Skin epidermis (tissue), 12 donors: ENCODE measurements around the gene ING3.

ENCODE experiments used
- H3K27ac ChIP-seq, 21 experiments: fragments of 200-600 bp; sonication (generic) in 11 of 21; one replicate each; pipeline ENCODE4 v1.5.0; 2020; ENCODE audit warnings: mild to moderate bottlenecking in 3 of 21, inconsistent platforms in 2 of 21, moderate library complexity in 2 of 21
- H3K4me3 ChIP-seq, 7 experiments: fragments of 200-600 bp; sonication (generic) in 2 of 7; one replicate each; pipeline ENCODE4 v1.5.0; 2020; ENCODE audit warnings: inconsistent platforms in 2 of 7, mild to moderate bottlenecking in 2 of 7, moderate library complexity in 1 of 7

ING3 gene

DNA sequence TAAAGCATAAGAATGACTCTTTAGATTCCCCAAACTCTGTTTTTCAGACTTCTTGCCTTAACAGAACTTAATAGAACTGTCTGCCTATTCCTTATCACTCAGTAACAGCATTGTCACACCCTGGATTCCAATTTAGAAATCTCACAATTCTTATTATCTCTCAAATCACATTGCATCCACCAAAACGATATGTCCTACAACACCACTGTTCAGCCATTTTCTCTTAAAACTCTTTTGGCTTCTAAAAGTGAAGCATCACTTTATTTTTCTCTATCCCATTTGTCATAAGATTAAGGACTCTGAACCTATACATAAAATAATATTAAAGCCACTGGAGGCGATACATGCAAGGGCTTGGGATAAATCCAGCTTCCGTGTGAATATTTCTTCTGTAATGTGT lies 36.7 kb downstream of the ING3 start:
- H3K27ac ChIP-seq: peak overlapping the region in 1 of 21 experiments; percentile 68
- peak overlapping the region in 1 of 7 experiments; percentile 42 for H3K4me3 ChIP-seq

DNA sequence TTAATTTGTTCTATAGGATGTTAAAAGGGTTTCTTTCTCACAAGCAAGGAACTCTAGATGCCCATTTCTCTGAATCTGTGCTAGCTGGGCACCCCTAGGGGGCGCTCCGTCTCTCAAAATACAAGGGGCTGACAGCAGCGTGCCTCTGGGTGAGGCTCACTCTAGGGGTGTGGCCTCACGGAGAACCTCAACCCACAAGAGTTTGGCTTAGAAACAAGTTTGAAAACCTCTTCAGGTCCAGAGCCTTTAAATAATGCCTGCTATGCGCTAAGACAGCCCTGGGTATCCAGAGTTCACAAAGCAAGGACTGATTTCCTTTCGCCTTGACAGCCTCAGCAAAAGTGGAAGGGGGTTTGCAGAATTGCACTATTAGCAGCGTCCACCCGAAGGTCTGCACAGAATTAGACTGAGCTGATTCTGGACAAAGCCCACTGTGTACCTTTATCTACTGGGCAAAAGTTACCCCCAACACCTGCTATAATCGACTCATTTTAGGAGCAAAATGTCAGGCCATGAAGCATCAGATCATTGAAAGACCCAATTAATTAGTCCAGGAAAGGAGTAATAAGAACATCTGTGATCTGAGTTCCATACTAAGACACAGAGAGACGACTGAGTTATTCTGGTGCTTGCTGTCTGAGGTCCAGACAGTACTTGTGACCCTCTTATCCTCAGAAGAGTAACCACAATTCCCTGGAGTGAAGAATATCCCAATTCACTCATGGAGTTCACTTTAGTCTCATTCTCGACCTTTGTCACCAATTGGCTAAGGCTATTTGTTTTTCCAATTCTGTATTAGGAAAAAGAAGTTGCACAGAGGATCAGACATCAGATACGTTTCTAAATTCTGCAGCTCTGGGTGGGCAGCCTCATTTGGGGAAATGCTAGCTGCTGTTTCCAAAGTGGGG lies 37.4 kb downstream of the ING3 start:
- peak overlapping the region in 17 of 21 experiments; percentile 1 to 93 (median 67) for H3K27ac ChIP-seq
- peak overlapping the region; percentile 22 to 42 (median 28) for H3K4me3 ChIP-seq

DNA sequence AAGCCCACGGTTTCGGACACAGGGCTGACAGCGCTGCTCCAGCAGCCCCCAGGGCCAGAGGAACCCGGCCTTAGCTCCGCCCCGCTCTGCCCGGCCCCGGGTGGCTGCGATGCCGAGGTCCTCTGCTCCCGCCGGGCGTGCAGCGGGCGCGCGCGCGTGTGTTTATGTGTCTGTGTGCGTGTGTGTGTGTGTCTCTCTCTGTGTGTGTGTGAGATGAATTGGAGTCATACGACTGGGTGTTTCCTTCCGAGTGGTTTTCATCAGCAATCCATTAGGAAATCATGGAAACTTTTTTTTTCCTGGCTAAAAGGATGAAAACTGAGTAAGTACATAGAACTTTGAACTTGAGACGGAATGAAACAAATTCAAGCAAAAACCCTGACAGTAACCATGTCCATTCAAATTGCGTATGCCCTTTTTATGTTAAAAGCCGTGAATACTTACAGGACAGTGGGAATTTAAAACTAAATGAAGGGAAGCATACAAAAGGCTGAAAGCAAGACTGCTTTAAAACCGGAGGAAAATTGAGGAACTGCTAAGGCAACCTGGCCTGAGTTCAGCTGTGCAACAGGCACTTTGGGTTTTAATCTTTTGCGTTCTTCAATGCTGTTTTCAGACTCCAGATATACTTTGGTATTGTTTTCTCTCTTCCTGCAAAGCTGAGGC lies 38.1 kb downstream of the ING3 start, which contains the start of gene CPED1:
CPED1 (plus strand) TSS at position 121 of the 666 bp plus-strand sequence. CDS start 911 bp downstream, outside the sequence.
- H3K27ac ChIP-seq: peak within 1 kb of the TSS in 20 of 21 experiments; percentile 19 to 93 (median 68)
- H3K4me3 ChIP-seq: peak within 1 kb of the TSS; percentile 22 to 42 (median 28)

DNA sequence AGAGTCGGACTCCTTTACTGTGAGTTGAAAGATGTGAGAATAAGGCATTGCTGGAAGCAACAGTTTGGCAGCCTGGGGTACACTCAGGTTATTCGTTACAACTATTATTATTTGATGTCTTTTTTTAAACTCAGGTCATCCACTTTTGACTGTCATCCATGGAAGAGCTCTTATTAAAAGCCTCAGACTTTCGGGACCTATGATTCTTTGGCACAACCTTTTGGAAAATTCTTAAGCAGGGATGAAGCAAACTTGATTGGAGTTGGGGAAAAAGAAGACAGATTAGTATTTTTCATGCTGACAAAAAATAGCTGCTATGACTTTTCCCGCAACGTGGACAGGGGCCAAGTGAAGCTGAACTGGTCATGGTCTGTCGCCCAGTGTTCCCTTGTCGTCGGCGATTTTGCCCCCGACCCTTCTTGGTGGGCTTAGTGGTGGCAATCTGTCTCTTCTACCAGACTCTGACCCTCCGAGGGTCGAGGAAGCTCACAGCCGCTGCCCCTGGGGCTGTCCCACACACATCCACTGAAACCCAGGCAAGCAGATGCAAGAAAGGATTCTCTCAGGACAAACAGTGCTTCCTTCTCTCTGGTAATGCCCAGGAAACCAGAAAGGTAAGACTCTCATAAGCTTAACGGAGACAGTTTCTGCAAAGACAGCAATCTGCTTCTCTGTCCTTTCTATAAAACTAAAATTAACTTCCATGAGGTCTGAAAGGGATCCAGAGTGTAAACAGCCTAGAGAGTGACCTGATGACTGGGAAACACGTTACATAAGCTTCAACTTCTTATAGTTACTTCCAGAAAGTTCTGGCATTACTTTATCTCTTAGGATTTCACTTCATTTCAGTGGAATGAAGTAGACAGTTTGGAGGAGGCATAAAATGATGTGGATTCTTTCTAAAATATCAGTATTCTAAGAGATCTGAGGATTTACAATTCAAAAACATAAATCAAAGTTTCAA lies 39.0 kb downstream of the ING3 start:
- Histone ChIP-seq H3K4me3 (peak overlapping the region in 6 of 7 experiments; percentile 24 to 42 (median 28)), H3K27ac (peak overlapping the region in 20 of 21 experiments; percentile 19 to 93 (median 68))

DNA sequence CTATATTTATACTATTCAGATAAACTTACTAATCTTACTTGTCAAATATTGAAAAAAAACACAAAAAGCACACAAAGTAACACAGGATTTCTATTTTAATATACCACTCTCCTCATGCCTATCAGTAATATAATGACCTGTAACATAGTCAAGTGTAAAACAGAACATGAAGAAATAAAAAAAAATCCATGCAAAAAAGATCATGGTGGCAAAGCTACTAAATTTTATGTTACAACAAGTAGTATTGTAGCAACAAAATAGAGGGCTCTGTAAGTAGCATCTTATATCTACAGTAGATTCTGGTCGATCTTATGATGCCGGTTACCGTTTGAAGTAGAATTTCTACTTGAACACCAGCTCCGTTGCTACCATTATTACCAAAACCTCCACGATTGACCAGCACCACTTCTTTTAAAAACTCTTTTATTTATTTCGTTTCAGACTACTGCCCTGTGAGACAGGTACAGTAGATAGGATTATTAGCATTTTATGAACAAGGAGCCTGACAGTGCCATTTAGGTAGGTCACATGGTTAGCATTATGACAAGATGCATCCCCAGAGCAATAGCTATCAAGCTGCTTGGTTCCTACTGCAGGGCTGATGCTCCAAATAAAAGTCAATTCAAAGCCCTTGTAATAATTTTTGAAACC lies 40.0 kb downstream of the ING3 start:
- H3K4me3 ChIP-seq: peak overlapping the region in 1 of 7 experiments; percentile 42
- peak overlapping the region in 8 of 21 experiments; percentile 4 to 93 (median 68) for H3K27ac ChIP-seq

DNA sequence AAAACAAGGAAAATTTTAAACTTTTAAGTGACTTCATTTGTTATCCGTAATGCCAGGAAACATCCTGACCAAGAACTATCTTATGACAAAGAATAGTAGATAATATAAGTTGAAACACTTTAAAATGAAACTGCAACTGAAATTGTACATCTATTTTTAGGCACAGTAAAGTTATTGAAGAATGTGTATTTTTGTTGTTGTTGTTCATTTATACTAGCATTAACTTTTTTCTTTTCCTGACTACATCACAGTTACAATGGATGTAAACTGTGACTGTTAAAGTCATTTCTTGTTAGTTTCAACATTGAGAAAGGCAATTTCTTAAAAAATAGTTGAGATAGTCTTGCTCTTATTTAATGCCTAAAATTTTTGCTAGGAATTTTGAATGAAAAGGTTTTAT lies 40.6 kb downstream of the ING3 start:
- H3K27ac ChIP-seq: peak overlapping the region in 7 of 21 experiments; percentile 3 to 93 (median 26)
- H3K4me3 ChIP-seq: peak overlapping the region in 1 of 7 experiments; percentile 42

DNA sequence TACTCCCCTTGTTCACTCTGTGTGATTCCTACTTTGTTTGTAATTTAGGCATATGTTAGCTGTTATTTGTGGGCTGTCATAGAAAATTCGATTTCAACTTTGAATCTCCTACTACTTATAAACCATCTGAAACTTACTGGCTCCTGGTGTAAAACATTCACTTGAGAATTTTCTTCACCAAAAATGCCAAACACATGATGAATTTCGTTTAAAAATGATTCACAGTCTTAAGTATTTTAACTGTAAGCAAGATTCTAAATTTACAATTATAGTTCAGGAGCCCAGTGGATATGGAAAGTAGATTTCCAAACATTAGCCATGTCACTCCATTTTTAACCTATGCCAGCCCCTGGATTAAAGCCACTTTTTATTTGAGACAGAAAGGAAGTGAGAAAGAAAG lies 41.0 kb downstream of the ING3 start:
- Histone ChIP-seq H3K27ac (peak overlapping the region in 7 of 21 experiments; percentile 2 to 84 (median 26)), H3K4me3 (peak overlapping the region in 1 of 7 experiments; percentile 42)

DNA sequence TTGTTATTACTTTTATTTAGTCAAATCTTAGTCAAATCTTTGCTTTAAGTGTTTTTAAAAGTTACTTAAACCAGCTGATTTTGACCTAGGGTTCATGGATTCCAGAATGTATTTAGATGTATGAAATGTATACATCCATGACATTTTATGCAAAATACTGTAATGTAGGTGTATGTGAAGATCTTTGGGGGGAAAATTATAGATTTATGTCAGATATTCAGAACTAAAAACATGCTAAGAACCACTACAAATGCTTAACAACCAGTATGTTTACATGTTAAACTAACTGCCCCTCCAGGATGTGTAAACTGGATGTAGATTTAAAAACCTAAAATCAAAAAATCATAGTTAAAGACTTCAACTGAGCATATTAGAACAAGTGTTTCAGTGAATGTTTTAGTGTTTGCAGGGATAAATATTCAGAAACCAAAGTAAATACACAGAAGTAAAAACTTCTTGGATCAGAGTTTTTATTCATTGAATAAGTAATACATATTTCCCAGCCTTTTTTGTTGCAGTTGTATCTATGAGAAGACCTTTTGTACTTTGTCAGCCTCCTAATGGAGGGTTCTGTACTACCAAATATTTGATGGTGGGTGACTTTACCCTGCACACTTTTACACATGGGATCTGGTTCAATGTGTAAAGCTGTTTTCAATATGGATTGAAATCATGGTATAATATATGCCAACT lies 41.8 kb downstream of the ING3 start:
- Histone ChIP-seq H3K4me3 (peak overlapping the region in 1 of 7 experiments; percentile 42), H3K27ac (peak overlapping the region in 4 of 21 experiments; percentile 2 to 84 (median 56))

DNA sequence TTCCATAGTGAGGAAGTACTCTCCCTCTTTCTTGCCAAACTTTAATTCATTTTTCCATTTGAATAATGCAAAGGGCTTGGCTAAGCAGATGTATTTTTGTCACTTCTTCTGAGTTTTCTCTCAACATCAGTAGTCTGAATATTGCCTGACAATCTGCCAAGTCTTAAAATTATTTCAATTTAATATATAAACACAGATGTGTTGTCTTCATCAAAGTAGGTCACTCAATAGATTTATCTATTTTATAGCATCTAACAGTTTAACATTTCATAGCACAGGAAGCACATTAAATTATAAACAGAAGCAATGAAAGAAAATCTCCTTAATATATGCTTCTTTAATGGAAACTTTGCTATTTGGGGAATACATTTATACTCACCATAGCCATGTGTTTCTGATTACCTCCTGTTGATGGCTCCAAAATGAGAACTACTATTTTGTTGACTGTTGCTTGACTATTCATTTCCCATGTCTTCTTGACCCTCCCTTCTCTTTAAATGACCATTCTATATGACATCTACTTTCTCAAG lies 42.5 kb downstream of the ING3 start:
- Histone ChIP-seq H3K4me3 (no peak overlapping the region), H3K27ac (no peak overlapping the region)

DNA sequence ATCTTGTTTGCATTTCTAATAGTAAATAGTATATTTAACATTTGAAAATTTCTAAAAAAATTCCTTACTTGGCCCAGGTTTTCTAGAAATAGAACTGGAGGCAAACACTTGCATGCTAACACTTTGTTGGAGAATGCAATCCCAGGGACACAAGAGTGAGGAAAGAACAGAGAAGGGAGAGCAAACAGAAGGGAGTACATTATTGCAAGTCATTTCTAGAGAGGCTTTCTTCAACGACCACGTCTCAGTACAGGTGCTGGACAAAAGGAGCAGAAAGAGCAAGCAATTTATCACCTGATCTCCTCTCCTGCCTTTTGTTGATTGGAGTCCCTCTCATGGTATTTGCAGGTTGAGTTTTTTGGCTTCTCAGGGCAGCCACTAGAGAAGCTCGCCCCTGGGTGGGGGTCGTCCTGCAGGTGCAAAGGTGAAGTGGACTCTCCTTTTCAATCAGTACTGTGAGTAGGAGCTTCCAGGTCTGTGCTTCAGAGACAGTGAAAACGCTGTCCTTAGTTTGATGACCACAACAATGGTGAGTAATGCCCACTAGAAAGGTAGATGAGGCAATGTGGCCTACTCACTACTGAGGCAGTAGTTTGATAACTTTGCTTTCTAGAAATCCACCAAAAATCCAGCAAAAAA lies 43.1 kb downstream of the ING3 start:
- Histone ChIP-seq H3K4me3 (no peak overlapping the region), H3K27ac (no peak overlapping the region)

DNA sequence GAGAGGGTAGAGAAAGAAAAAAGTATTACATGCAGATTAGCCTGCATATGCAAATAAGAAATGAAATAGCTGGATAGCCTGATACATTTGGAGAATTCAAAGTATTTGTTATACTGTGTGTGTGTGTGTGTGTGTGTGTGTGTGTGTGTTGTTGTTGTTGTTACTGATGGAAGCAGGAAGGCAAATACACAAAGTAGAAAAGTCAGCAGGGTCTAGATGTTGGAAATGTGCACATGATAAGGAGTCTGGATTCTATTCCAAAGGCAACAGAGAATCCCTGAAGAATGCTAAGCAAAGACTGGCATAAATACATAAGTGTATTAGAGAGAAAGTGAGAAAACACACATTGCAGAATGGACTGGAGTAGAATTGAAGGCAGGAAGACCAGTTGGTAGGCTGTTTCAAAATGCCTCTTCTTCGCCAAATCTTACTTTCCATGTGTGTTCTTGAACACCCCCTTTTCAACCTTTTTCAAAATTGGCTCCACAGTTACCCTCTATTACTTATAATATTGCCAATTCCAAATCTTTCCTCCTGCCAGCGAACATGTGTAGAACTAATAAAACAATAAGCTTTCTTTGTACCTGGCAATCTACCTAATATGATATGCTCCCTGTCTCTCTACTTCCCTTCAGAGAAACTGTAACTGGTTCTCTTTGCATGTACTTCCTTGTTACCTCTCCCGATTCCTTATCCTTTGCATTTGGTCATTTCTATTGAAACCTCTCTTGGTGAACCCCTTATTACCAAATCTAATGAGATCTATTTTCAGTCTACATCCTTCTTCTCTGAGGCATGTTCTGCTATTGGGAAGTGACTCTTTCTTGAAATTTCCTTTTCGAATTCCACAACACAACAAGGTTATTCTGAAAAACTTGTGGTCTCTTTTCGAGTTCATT lies 44.2 kb downstream of the ING3 start:
- Histone ChIP-seq H3K27ac (no peak overlapping the region), H3K4me3 (no peak overlapping the region)

DNA sequence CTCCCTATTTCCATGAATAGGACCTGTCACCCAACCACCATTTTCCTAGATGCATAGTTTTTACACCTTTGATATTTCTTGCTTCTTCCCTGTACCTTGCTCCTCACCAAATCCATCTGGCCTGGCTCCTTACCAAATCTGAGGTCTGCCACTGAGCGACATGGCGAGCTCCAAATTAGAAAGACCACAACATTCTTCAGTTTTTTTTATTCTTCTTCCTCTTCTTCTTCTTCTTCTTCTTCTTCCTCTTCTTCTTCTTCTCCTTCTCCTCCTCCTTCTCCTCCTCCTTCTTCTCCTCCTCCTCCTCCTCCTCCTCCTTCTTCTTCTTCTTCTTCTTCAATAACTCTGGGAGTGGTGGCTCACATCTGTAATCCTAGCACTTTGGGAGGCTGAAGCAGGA lies 45.1 kb downstream of the ING3 start:
- Histone ChIP-seq H3K27ac (peak overlapping the region in 1 of 21 experiments; percentile 5), H3K4me3 (no peak overlapping the region)

DNA sequence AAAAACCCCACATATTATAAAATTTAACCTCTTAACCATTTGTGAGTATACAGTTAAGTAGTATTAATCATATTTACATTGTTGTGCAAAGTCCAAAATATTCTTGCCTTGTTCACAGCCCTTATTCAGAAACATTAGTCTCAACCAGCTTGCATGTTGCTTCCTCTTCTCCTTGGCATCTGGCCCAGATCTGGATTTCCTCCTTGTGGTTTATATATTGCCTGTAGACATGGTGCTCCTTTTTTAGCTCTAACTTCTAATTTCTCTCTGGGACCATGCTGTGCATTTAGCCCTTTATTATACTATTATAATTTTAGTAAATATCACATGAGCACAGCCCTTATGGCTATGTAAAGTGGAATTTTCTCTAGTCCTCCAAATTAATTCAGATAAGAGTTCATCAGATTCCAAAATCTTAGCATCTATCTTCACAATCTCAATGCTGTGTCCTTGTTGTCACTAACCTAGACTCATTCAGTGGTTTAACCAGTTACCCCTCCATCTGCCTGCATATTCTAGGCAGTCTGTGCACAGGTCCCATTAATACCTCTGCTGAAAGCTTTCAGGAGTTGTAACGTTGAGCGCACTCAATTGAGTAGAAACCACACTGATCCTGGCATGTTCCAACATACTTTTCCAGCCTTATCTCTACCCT lies 45.9 kb downstream of the ING3 start:
- H3K4me3 ChIP-seq: no peak overlapping the region
- peak overlapping the region in 3 of 21 experiments; percentile 3 to 60 (median 5) for H3K27ac ChIP-seq

DNA sequence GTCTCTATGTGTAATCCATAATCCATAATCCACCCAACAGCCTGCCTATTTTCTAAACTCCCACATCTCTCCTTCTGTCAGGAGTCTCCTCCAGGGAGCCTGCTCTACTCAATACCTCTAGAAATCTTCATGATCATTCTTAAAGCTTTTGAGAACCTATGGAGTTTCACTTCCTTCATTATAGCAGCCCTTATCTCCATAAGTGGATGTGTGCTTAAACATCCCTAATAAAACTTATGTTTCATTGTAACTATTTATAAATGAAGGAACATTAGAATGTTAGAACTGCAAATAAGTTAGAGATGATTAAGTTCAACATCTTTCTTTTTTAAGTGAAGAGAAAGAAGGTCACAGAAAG lies 46.4 kb downstream of the ING3 start:
- Histone ChIP-seq H3K27ac (peak overlapping the region in 3 of 21 experiments; percentile 3 to 60 (median 25)), H3K4me3 (no peak overlapping the region)

DNA sequence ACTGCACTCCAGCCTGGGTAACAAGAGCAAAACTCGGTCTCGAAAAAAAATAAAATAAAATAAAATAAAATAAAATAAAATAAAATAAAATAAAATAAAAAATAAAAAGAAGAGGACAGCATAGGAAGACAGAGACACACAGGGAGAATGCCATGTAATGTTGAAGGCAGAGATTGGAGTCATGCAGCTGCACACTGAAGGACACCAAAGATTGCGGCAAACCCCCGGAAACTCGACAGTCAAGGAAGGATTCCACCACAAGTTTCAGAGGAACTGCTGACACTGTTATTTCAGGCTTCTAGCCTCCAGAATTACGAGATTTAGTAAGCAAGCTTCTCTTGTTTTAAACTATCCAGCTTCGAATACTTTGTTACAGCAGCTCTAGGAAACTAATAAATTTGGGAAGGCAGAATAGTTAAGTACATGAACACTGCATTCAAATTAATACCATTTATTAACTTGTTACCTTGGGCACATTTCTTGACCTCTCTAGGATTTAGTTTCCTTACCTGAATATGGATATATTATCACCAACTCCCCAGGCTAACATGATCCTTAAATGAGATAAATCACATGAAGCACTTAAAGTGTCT lies 47.4 kb downstream of the ING3 start:
- Histone ChIP-seq H3K4me3 (no peak overlapping the region), H3K27ac (peak overlapping the region in 1 of 21 experiments; percentile 22)

DNA sequence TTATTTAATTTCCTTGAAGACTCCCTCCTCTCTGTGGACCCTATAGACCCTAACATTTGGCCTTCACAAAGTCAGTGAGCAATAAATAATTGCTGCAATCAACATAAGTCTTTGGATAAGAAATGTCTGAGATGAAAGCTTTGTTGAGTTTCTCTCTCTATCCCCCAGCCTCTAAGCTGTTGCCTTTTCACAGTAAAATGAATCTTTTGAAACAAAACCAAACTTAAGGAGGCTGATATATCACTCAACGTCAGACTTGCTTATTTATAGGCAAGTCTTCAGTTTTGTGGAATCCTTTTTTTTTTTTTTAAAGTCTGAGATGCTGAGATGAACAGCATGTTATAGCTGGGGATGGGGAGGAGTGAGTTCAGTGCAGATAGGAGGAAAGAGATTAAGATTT lies 47.9 kb downstream of the ING3 start:
- Histone ChIP-seq H3K27ac (no peak overlapping the region), H3K4me3 (no peak overlapping the region)
